Trophoblast cell (in vitro differentiated cells and primary cell): ENCODE data around the gene LSS.

Experiments used
- DNase-seq, 2 donors: peaks; one replicate each; pipeline ENCODE4 v3.0.0-alpha.2; 2016
- H2AFZ ChIP-seq: 2 replicates; pipeline ENCODE4 v1.6.1; 2013; ENCODE audit warnings: low read length, moderate library complexity, mild to moderate bottlenecking; ENCODE audit not compliant: insufficient read depth, poor library complexity
- H2AK5ac ChIP-seq: 2 replicates; pipeline ENCODE4 v1.6.1; 2013; ENCODE audit warnings: mild to moderate bottlenecking, low read length
- H2BK120ac ChIP-seq: 2 replicates; pipeline ENCODE4 v1.6.1; 2013; ENCODE audit warnings: low read length, mild to moderate bottlenecking, moderate library complexity; ENCODE audit not compliant: insufficient read depth, poor library complexity
- H2BK12ac ChIP-seq: 2 replicates; pipeline ENCODE4 v1.6.1; 2013; ENCODE audit warnings: mild to moderate bottlenecking, low read length, moderate library complexity
- H2BK5ac ChIP-seq: 2 replicates; pipeline ENCODE4 v1.6.1; 2013; ENCODE audit warnings: low read length, low read depth, moderate library complexity, mild to moderate bottlenecking; ENCODE audit not compliant: poor library complexity
- H3K14ac ChIP-seq: 2 replicates; pipeline ENCODE4 v1.6.1; 2013; ENCODE audit warnings: mild to moderate bottlenecking, low read length
- H3K18ac ChIP-seq: 2 replicates; pipeline ENCODE4 v1.6.1; 2013; ENCODE audit warnings: mild to moderate bottlenecking, low read length
- H3K23ac ChIP-seq: 2 replicates; pipeline ENCODE4 v1.6.1; 2013; ENCODE audit warnings: low read length
- H3K27ac ChIP-seq: 2 replicates; pipeline ENCODE4 v1.5.1; 2013; ENCODE audit warnings: low read depth, mild to moderate bottlenecking, inconsistent platforms, low read length, moderate library complexity
- H3K27me3 ChIP-seq: 2 replicates; pipeline ENCODE4 v1.6.1; 2013; ENCODE audit warnings: inconsistent platforms, mild to moderate bottlenecking, low read length, moderate library complexity; ENCODE audit not compliant: insufficient read depth
- H3K36me3 ChIP-seq, 2 experiments: 1 replicate in 1 of 2; 2 replicates in 1 of 2; pipeline ENCODE4 v1.6.1; 2013; ENCODE audit warnings: low read length in 2 of 2, mild to moderate bottlenecking in 2 of 2, moderate library complexity in 1 of 2; ENCODE audit not compliant: insufficient read depth in 2 of 2, control insufficient read depth in 1 of 2
- H3K4ac ChIP-seq: 2 replicates; pipeline ENCODE4 v1.6.1; 2013; ENCODE audit warnings: low read depth, mild to moderate bottlenecking, low read length, moderate library complexity
- H3K4me1 ChIP-seq, 2 experiments: 1 replicate in 1 of 2; 2 replicates in 1 of 2; pipeline ENCODE4 v1.6.1; 2013; ENCODE audit warnings: low read length in 2 of 2, mild to moderate bottlenecking in 2 of 2, moderate library complexity in 1 of 2; ENCODE audit not compliant: insufficient read depth in 2 of 2, control insufficient read depth in 1 of 2
- H3K4me2 ChIP-seq: 2 replicates; pipeline ENCODE4 v1.6.1; 2013; ENCODE audit warnings: inconsistent platforms, mild to moderate bottlenecking, low read length, moderate library complexity
- H3K4me3 ChIP-seq: 2 replicates; pipeline ENCODE4 v1.5.1; 2013; ENCODE audit warnings: mild to moderate bottlenecking, low read depth, low read length, inconsistent platforms
- H3K79me1 ChIP-seq: one replicate; pipeline ENCODE4 v1.6.1; 2013; ENCODE audit warnings: low read length
- H3K79me2 ChIP-seq: 2 replicates; pipeline ENCODE4 v1.6.1; 2013; ENCODE audit warnings: low read length, mild to moderate bottlenecking; ENCODE audit not compliant: control insufficient read depth, insufficient read depth, poor library complexity
- H3K9ac ChIP-seq: 2 replicates; pipeline ENCODE4 v1.6.1; 2013; ENCODE audit warnings: mild to moderate bottlenecking, low read length
- H3K9me3 ChIP-seq: 2 replicates; pipeline ENCODE4 v1.6.1; 2013; ENCODE audit warnings: low read depth, mild to moderate bottlenecking, control low read depth, inconsistent platforms, low read length; ENCODE audit not compliant: insufficient read depth
- H4K12ac ChIP-seq: 2 replicates; pipeline ENCODE4 v1.6.1; 2013; ENCODE audit warnings: low read depth, mild to moderate bottlenecking, low read length, moderate library complexity
- H4K8ac ChIP-seq: 2 replicates; pipeline ENCODE4 v1.6.1; 2013; ENCODE audit warnings: low read depth, mild to moderate bottlenecking, low read length, moderate library complexity
- H4K91ac ChIP-seq: one replicate; pipeline ENCODE4 v1.6.1; 2013; ENCODE audit warnings: low read depth, mild to moderate bottlenecking, low read length, moderate library complexity
- WGBS: extraction: QIAGEN DNeasy Blood & Tissue Kit; methylation state at CpG from one replicate; pipeline ENCODE4 v1.1.7; 2013; ENCODE audit warnings: missing lambda C conversion rate; ENCODE audit not compliant: insufficient read length, insufficient coverage; ENCODE audit errors: extremely low coverage; 5-methylcytosine and 5-hydroxymethylcytosine counted together

The LSS gene

GRCh38 chr21:46245213-46245915 lies 16.8 kb upstream of the LSS start:
- H3K9ac ChIP-seq = no peak overlapping the region
- H3K9me3 ChIP-seq = peaks cover 3% of the 10 kb centered on the region
- H3K4me1 ChIP-seq = no peaks in the 10 kb centered on the region
- no peak overlapping the region for H3K23ac ChIP-seq
- no peaks in the 10 kb centered on the region for H3K27me3 ChIP-seq
- H3K4me3 ChIP-seq = no peak overlapping the region
- no peak overlapping the region for H3K18ac ChIP-seq
- no peak overlapping the region for H3K4me2 ChIP-seq
- H3K79me2 ChIP-seq = no peaks in the 10 kb centered on the region
- H4K91ac ChIP-seq = no peak overlapping the region
- H3K36me3 ChIP-seq = peaks cover 51 to 69% of the 10 kb centered on the region in 2 experiments
- DNase-seq = no peak
- no peak overlapping the region for H3K4ac ChIP-seq
- H2BK5ac ChIP-seq = no peak overlapping the region
- no CpG with 5 or more reads among the region's 3 CpGs for WGBS
- H4K12ac ChIP-seq = no peak overlapping the region
- no peak overlapping the region for H2AK5ac ChIP-seq
- no peak overlapping the region for H4K8ac ChIP-seq
- no peak overlapping the region for H2BK120ac ChIP-seq
- no peak overlapping the region for H2BK12ac ChIP-seq
- no peak overlapping the region for H3K27ac ChIP-seq
- H2AFZ ChIP-seq = no peak overlapping the region
- H3K14ac ChIP-seq = no peak overlapping the region
- no peaks in the 10 kb centered on the region for H3K79me1 ChIP-seq

GRCh38 chr21:46244602-46245001 lies 16.0 kb upstream of the LSS start:
- Histone ChIP-seq H4K12ac (no peak overlapping the region), H3K18ac (no peak overlapping the region), H2BK120ac (no peak overlapping the region), H3K36me3 (peaks cover 53 to 71% of the 10 kb centered on the region in 2 experiments), H3K4me2 (no peak overlapping the region), H3K79me2 (no peaks in the 10 kb centered on the region), H3K14ac (no peak overlapping the region), H3K4ac (no peak overlapping the region), H3K27me3 (no peaks in the 10 kb centered on the region), H4K91ac (no peak overlapping the region), H2BK12ac (no peak overlapping the region), H4K8ac (no peak overlapping the region), H3K79me1 (no peaks in the 10 kb centered on the region), H2AK5ac (no peak overlapping the region), H3K23ac (no peak overlapping the region), H2AFZ (no peak overlapping the region), H3K9ac (no peak overlapping the region), H3K4me1 (no peaks in the 10 kb centered on the region), H3K4me3 (no peak overlapping the region), H3K27ac (no peak overlapping the region), H2BK5ac (no peak overlapping the region), H3K9me3 (peaks cover 3% of the 10 kb centered on the region)
- WGBS = no CpG with 5 or more reads among the region's 8 CpGs
- no peak for DNase-seq

- H3K4me2 ChIP-seq = no peak overlapping the region
- H4K12ac ChIP-seq = no peak overlapping the region
- no peak overlapping the region for H3K18ac ChIP-seq
- no peak overlapping the region for H3K14ac ChIP-seq
- H2BK5ac ChIP-seq = no peak overlapping the region
- no peaks in the 10 kb centered on the region for H3K27me3 ChIP-seq
- H4K8ac ChIP-seq = no peak overlapping the region
- H2BK120ac ChIP-seq = no peak overlapping the region
- no peak overlapping the region for H3K23ac ChIP-seq
- no CpG with 5 or more reads among the region's 3 CpGs for WGBS
- no peak overlapping the region for H2BK12ac ChIP-seq
- peaks cover 3% of the 10 kb centered on the region for H3K9me3 ChIP-seq
- H3K4ac ChIP-seq = no peak overlapping the region
- H3K27ac ChIP-seq = no peak overlapping the region
- no peaks in the 10 kb centered on the region for H3K79me2 ChIP-seq
- no peak overlapping the region for H2AFZ ChIP-seq
- no peak for DNase-seq
- no peak overlapping the region for H3K9ac ChIP-seq
- no peak overlapping the region for H4K91ac ChIP-seq
- H2AK5ac ChIP-seq = no peak overlapping the region
- no peaks in the 10 kb centered on the region for H3K4me1 ChIP-seq
- no peaks in the 10 kb centered on the region for H3K79me1 ChIP-seq
- H3K4me3 ChIP-seq = no peak overlapping the region
- peaks cover 51 to 71% of the 10 kb centered on the region in 2 experiments for H3K36me3 ChIP-seq
These were observed 15.4 kb upstream of the LSS start for GRCh38 chr21:46243960-46244361.

DNA sequence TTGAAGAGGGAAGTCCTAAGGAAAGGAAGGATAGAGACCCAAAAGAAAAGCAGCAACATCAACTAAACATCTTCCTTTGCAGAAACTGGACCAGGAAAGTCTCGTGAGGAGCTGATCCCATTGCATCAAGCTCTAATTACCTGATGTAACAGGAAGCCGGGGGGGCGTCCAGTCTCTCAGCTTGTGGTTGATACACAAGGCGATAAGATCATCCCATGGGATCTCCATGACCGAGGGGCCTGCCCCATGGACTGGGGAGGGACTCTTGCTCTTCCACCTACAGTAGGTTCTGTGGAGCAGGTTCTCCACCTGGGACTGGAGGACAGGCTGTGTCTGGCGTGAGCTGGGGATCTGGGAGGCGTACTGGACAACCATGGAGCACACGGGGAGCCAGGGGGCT lies 14.8 kb upstream of the LSS start:
- H2BK120ac ChIP-seq = no peak overlapping the region
- H3K79me2 ChIP-seq = no peaks in the 10 kb centered on the region
- H4K12ac ChIP-seq = no peak overlapping the region
- H3K4me1 ChIP-seq = no peaks in the 10 kb centered on the region
- DNase-seq = no peak
- H3K9me3 ChIP-seq = peaks cover 3% of the 10 kb centered on the region
- no peak overlapping the region for H2AK5ac ChIP-seq
- no peaks in the 10 kb centered on the region for H3K79me1 ChIP-seq
- H2BK5ac ChIP-seq = no peak overlapping the region
- no peak overlapping the region for H3K4ac ChIP-seq
- no peak overlapping the region for H3K14ac ChIP-seq
- H3K4me2 ChIP-seq = no peak overlapping the region
- H3K36me3 ChIP-seq = peaks cover 53 to 71% of the 10 kb centered on the region in 2 experiments
- no peak overlapping the region for H4K8ac ChIP-seq
- H2BK12ac ChIP-seq = no peak overlapping the region
- H2AFZ ChIP-seq = no peak overlapping the region
- no peaks in the 10 kb centered on the region for H3K27me3 ChIP-seq
- no peak overlapping the region for H3K23ac ChIP-seq
- H4K91ac ChIP-seq = no peak overlapping the region
- no CpG with 5 or more reads among the region's 8 CpGs for WGBS
- no peak overlapping the region for H3K4me3 ChIP-seq
- H3K9ac ChIP-seq = no peak overlapping the region
- H3K27ac ChIP-seq = no peak overlapping the region
- no peak overlapping the region for H3K18ac ChIP-seq
